Right atrium auricular region (tissue), 2 donors: ENCODE measurements around the gene ZG16. TPM values are rescaled to one million over a fixed set of nuclear protein-coding genes. Genes with fewer than 3 reads are reported as not detected.
"Not testable (repeated sequence)": the region's sequence is repeated elsewhere in the genome, so short reads cannot be mapped to it uniquely, and the experiment has no call there.

Experiments used
- DNase-seq: peaks from one replicate; pipeline ENCODE4 v3.0.0-alpha.2; 2019; ENCODE audit warnings: low spot score
- H3K27ac ChIP-seq, 2 donors: fragments of 200-600 bp; sonication (generic); 1 replicate in 1 of 2; 2 replicates in 1 of 2; pipeline ENCODE4 v1.5.1; 2016 to 2019
- H3K27me3 ChIP-seq, 2 donors: fragments of 200-600 bp; sonication (generic); one replicate each; pipeline versions ENCODE4 v1.5.1 to v1.6.0; 2017 to 2019
- H3K36me3 ChIP-seq: fragments of 200-600 bp; sonication (generic); one replicate; pipeline ENCODE4 v1.5.1; 2016
- H3K4me1 ChIP-seq, 2 donors: fragments of 200-600 bp; sonication (generic); one replicate each; pipeline versions ENCODE4 v1.5.1 to v1.6.0; 2017 to 2019
- H3K4me3 ChIP-seq, 2 donors: fragments of 200-600 bp; sonication (generic); 1 replicate in 1 of 2; 2 replicates in 1 of 2; pipeline ENCODE4 v1.5.1; 2017 to 2019; ENCODE audit warnings: mild to moderate bottlenecking in 1 of 2, moderate library complexity in 1 of 2
- H3K9me3 ChIP-seq, 2 donors: fragments of 200-600 bp; sonication (generic); one replicate each; pipeline ENCODE4 v1.5.1; 2019
- total RNA-seq, 2 donors: library from RNA; depleted of rRNA; stranded (reverse); fragments of >200 nt; gene quantifications; one replicate each; pipeline ENCODE4 v1.1.0, GENCODE V29; 2016
- TF ChIP-seq, protein P1 (sequence below), 2 donors: fragments of 200-600 bp; sonication (generic); IDR thresholded peaks; one replicate each; pipeline ENCODE4 v1.5.1; 2019; ENCODE audit warnings: antibody characterized with exemption in 2 of 2

Gene ZG16
- total RNA-seq, 2 donors from 2014 or later = not detected

DNA sequence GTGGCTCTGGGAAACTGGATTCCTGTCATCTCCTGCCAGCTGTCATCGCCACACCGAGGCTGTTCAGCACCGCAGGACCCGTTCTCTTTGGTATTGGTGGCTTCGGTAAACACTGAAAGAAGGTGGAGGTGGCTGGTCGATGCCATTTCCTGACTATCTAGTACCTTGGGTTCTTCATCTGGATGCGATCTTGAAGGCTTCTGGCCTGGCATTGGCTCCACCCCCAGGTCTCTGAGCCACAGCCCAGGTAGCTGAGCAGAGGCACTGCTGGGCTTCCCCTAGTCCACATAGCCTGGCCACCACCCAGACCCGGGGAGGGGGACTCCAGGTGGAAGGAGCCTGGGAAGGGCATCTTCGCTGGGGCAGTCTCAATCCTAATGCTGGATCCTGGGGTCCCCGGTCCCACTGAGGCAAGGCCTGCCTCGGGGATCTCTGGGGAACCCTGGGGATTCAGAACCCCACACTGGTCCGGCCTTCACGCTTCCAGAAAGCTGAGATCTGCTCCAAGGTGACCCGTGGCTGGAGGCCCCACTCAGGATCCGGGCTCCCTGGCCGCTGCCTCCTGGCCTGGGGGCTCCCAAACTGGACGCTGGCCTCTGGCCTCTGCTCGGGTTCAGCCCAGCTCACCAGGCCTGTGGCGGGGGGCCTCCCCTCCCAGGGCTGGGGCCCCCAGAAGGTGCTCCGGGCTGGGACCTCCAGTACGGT, 34.1 kb upstream of the ZG16 start:
- no peaks in the 10 kb centered on the region for H3K9me3 ChIP-seq
- TF ChIP-seq, protein P1, sequence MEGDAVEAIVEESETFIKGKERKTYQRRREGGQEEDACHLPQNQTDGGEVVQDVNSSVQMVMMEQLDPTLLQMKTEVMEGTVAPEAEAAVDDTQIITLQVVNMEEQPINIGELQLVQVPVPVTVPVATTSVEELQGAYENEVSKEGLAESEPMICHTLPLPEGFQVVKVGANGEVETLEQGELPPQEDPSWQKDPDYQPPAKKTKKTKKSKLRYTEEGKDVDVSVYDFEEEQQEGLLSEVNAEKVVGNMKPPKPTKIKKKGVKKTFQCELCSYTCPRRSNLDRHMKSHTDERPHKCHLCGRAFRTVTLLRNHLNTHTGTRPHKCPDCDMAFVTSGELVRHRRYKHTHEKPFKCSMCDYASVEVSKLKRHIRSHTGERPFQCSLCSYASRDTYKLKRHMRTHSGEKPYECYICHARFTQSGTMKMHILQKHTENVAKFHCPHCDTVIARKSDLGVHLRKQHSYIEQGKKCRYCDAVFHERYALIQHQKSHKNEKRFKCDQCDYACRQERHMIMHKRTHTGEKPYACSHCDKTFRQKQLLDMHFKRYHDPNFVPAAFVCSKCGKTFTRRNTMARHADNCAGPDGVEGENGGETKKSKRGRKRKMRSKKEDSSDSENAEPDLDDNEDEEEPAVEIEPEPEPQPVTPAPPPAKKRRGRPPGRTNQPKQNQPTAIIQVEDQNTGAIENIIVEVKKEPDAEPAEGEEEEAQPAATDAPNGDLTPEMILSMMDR (IDR thresholded peaks at IDR 0.05) = no peak
- H3K27ac ChIP-seq = no peak overlapping the region
- no peaks in the 10 kb centered on the region for H3K27me3 ChIP-seq
- no peak for DNase-seq
- H3K36me3 ChIP-seq = no peaks in the 10 kb centered on the region
- H3K4me1 ChIP-seq = no peaks in the 10 kb centered on the region
- no peak overlapping the region for H3K4me3 ChIP-seq

DNA sequence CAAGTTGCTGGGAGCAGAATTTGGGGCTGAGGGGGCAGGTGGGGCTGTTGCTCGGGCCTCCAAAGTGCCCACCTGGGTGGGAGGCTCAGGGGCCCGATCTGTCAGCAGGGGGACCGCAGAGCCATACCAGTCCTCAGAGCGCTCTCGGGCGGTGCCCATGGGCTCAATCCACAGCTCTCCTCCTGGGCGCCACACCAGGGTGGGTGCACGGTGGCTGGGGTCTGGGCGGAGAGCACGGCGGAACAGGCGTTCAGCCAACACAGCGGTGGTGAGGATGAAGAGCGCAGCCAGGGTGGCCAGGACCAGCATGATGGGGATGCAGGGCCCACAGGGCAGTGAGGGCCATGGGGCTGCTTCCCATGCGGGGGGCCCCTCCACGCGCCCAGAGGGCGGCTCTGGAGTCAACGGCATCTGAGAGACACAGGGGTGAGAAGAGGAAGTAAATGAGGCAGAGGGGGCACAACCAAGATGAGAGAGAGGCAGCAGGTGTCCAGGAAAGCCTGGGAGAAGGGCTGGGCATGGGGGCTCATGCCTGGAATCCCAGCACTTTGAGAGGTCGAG, 33.4 kb upstream of the ZG16 start:
- Histone ChIP-seq H3K4me1 (no peaks in the 10 kb centered on the region), H3K36me3 (no peaks in the 10 kb centered on the region), H3K27ac (no peak overlapping the region), H3K4me3 (no peak overlapping the region), H3K27me3 (no peaks in the 10 kb centered on the region), H3K9me3 (no peaks in the 10 kb centered on the region)
- TF ChIP-seq, protein P1 (IDR thresholded peaks at IDR 0.05) = no peak
- DNase-seq = no peak

DNA sequence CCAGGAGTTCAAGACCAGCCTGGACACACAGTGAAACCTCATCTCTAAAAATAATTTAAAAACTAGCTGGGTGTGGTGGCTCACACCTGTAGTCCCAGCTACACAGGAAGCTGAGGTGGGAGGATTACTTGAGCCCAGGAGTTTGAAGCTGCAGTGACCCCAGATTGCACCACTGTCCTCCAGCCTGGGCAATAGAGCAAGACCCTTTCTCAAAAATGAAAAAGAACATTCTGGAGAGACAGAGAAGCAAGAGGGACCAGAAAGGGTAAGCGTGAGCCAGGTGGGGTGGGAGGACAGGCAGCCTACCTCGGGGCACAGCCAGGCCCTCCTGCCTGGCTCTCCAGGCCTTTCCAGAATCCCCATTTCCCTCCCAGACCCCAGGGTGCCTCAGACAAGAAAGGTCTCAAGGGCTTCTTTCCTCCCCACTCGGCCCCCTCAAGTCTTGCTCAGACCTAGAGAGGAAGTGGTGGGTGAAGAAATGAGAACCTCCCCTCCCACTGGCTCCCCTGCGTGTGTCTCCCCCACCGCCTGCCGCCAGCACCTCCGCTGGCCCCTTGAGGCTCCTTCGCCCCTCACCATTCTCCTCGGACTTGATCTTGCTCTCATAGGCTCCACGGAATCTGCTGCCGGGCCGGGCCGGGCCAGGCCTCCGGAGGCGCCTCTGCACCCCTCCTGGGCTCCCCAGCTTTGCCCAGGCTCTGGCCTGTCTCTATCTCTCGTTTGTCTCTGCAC, 32.8 kb upstream of the ZG16 start:
- H3K27ac ChIP-seq = no peak overlapping the region
- no peaks in the 10 kb centered on the region for H3K4me1 ChIP-seq
- H3K4me3 ChIP-seq = peak overlapping the region; percentile 12 to 36
- TF ChIP-seq, protein P1 (IDR thresholded peaks at IDR 0.05) = no peak
- no peaks in the 10 kb centered on the region for H3K36me3 ChIP-seq
- H3K9me3 ChIP-seq = no peaks in the 10 kb centered on the region
- no peak for DNase-seq
- H3K27me3 ChIP-seq = no peaks in the 10 kb centered on the region

DNA sequence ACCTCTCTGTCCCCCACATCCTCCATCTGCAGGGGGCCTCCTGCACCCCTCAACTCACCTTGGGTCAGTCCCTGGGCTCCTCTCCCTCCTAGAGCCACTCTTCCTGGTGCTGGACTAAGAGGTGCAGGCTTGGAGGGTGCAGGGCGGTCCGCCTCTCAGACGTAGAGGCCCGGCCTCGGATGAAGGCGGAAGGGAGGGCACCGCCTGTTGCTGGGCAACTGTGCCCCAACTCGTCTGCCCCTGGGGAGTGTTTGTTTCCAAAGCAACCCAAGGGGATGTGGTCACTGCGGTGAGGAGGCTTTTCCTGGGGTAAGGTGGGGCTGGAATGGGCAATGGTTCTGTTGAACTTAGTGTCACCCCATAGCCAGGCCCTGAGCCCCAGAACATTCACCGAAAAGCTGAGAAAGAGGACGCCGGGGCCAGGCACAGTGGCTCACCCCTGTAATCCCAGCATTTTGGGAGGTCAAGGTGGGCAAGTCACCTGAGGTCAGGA, 32.2 kb upstream of the ZG16 start, which contains the start of gene C16orf54:
TSS of gene C16orf54 (minus strand) at position 138 of the 493 bp plus-strand sequence. CDS start 1,039 bp downstream, outside the sequence.
- Histone ChIP-seq H3K27me3 (no peaks in the 10 kb centered on the region), H3K36me3 (no peaks in the 10 kb centered on the region), H3K4me3 (peak within 1 kb of the TSS; percentile 12 to 36), H3K4me1 (no peaks in the 10 kb centered on the region), H3K9me3 (no peaks in the 10 kb centered on the region), H3K27ac (no peak within 1 kb of the TSS)
- DNase-seq = peak; percentile 67
- TF ChIP-seq, protein P1 (IDR thresholded peaks at IDR 0.05) = no peak

DNA sequence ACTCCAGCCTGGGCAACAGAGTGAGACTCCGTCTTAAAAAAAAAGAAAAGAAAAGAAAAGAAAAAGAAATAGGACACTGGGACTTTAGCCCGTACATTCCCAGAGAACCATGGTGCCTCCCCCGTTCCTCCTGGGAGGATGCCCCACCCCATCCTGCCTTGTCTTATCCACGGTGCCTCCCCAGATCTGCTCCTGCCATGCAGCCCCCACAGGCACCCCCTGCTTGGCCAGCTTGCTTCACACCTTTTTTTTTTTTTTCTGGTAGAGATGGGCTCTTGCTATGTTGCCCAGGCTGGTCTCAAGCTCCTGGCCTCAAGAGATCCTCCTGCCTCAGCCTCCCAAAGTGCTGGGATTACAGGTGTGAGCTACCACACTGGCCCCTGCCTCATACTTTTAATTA, 31.5 kb upstream of the ZG16 start:
- H3K4me1 ChIP-seq, H3K27me3 ChIP-seq, H3K27ac ChIP-seq, H3K4me3 ChIP-seq, DNase-seq, H3K9me3 ChIP-seq, H3K36me3 ChIP-seq: not testable (repeated sequence)
